ENCODE data around the gene VASH2. TPM values are rescaled to one million over a fixed set of nuclear protein-coding genes. Genes with fewer than 3 reads are reported as not detected.

The VASH2 gene
- total RNA-seq, 2 experiments from 2014 or later = 0.11 to 0.25 TPM

DNA sequence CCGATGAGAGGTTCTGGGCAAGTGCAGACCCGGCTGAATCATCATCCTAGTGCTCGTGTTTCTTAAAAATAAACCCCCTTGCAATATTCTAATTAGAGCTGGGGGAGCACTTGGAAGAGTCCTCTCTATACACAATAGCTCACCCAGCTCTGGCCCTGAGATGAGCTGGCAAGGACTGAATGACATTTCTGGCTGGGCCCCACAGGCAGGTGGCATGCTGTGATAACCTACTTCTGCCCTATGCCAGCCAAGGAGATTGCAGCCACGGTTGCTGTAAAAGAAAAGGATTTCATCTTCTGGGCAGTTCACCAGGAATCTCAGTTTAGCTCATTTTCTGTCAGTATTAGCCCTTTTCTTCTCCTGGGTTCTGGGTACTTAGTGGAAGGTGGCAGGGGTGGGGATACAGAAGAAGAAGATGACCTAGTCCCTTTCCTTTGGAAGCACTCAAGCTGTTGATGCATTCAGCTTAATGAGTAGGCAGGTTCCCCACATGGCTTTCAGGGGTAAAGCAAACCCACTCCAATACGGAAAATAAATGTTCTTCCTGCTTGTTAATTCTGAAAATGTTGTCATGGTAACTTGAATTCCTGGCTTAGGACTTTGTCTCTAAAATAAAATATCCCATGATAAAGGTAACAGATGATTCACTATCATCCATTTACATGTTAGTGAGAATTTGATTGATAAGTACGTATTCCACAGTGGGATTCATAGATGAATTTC is 32.2 kb downstream of the VASH2 start:
- ChIA-PET POLR2A (no interaction called here), CTCF (interaction anchor here (0.8 to 1.2 kb wide), 2 partner anchors 13 to 526 kb away, joined by 3 to 7 read pairs; no protein-coding TSS in a partner anchor)
- no peaks in the 10 kb centered on the region for H3K27me3 Mint-ChIP-seq
- DNase-seq (no peak), ATAC-seq (no peak)
- intact Hi-C loops (cut with micrococcal nuclease) = no loop called here
- TF ChIP-seq, protein P1, sequence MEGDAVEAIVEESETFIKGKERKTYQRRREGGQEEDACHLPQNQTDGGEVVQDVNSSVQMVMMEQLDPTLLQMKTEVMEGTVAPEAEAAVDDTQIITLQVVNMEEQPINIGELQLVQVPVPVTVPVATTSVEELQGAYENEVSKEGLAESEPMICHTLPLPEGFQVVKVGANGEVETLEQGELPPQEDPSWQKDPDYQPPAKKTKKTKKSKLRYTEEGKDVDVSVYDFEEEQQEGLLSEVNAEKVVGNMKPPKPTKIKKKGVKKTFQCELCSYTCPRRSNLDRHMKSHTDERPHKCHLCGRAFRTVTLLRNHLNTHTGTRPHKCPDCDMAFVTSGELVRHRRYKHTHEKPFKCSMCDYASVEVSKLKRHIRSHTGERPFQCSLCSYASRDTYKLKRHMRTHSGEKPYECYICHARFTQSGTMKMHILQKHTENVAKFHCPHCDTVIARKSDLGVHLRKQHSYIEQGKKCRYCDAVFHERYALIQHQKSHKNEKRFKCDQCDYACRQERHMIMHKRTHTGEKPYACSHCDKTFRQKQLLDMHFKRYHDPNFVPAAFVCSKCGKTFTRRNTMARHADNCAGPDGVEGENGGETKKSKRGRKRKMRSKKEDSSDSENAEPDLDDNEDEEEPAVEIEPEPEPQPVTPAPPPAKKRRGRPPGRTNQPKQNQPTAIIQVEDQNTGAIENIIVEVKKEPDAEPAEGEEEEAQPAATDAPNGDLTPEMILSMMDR (IDR thresholded peaks at IDR 0.05) = no peak
- no peaks in the 10 kb centered on the region for H3K36me3 Mint-ChIP-seq (ENCODE audit: low read depth)
- H3K27ac Mint-ChIP-seq = no peak overlapping the region
- no peaks in the 10 kb centered on the region for H3K9me3 Mint-ChIP-seq
- peaks cover 13% of the 10 kb centered on the region for H3K4me1 Mint-ChIP-seq (ENCODE audit: low read depth)
- H3K4me3 Mint-ChIP-seq = no peak overlapping the region

DNA sequence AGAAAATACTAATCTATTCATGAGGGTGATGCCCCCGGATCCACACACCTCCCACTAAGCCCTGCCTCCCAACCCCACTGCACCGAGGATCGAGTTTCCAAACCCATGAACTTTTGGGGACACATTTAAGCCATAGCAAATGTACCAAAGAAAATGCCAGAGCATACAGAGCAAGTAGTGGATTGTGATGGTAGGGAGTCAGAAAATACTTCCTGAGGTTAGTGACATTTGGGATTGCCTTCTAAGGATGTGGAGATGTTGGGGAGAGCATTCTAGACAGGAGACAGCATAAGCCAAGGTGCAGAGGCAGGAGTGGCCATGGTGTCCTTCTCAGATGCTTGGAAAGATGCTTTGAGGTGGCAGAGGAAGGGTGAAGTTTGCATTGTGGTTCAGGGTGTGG is 33.1 kb downstream of the VASH2 start:
- Mint-ChIP-seq H3K4me3 (no peak overlapping the region), H3K4me1 (ENCODE audit: low read depth) (peaks cover 13% of the 10 kb centered on the region), H3K27ac (no peak overlapping the region), H3K27me3 (no peaks in the 10 kb centered on the region), H3K9me3 (no peaks in the 10 kb centered on the region), H3K36me3 (ENCODE audit: low read depth) (no peaks in the 10 kb centered on the region)
- intact Hi-C loops (cut with micrococcal nuclease) = no loop called here
- ChIA-PET CTCF (interaction anchor here (1.0 to 1.2 kb wide), 2 partner anchors 14 to 16 kb away, joined by 3 read pairs; no protein-coding TSS in a partner anchor), POLR2A (no interaction called here)
- ATAC-seq (no peak), DNase-seq (no peak)
- TF ChIP-seq, protein P1 (IDR thresholded peaks at IDR 0.05) = no peak

DNA sequence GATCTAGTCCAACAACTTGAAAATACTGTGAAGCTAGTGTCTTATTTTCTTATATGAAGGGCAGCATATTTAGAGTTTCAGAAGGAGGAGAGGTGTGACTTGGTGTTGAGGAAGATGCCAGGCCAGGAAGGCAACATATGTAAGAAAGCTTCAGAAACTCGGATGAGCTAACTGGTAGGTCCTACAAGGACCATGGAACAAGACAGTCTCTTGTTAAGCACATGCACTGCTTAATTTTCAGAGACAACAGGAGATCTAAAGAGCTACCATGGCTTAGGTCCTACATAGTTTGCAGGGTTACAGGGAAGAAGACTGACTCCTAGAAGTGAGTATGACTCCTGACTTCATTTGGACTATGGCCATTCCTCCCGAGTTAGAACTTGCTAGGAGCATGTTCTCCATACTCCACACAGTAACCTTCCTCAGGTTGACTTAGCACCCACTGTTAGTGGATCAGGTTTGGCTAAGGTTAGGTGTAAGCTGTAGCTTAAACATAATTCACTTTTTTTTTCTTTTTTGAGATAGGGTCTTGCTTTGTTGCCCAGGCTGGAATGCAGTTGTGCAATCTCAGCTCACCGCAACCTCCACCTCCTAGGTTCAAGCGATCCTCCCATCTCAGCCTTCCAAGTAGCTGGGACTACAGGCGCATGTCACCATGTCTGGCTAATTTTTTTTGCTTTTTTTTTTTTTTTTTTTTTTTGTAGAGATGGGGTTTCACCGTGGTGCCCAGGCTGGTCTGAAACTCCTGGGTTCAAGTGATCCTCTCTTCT is 34.4 kb downstream of the VASH2 start:
- H3K9me3 Mint-ChIP-seq = no peaks in the 10 kb centered on the region
- no peaks in the 10 kb centered on the region for H3K36me3 Mint-ChIP-seq (ENCODE audit: low read depth)
- TF ChIP-seq, protein P1 (IDR thresholded peaks at IDR 0.05) = no peak
- H3K27me3 Mint-ChIP-seq = no peaks in the 10 kb centered on the region
- no peak overlapping the region for H3K4me3 Mint-ChIP-seq
- intact Hi-C loops (cut with micrococcal nuclease) = no loop called here
- DNase-seq (no peak), ATAC-seq (no peak)
- ChIA-PET POLR2A (interaction anchor here (0.8 kb wide), 1 partner anchor 9 kb away, joined by 3 read pairs; no protein-coding TSS in a partner anchor), CTCF (interaction anchor here (1.0 to 4.0 kb wide), 3 partner anchors 11 to 17 kb away, joined by 3 to 30 read pairs (median 3); no protein-coding TSS in a partner anchor)
- no peak overlapping the region for H3K27ac Mint-ChIP-seq
- H3K4me1 Mint-ChIP-seq (ENCODE audit: low read depth) = peaks cover 5% of the 10 kb centered on the region

DNA sequence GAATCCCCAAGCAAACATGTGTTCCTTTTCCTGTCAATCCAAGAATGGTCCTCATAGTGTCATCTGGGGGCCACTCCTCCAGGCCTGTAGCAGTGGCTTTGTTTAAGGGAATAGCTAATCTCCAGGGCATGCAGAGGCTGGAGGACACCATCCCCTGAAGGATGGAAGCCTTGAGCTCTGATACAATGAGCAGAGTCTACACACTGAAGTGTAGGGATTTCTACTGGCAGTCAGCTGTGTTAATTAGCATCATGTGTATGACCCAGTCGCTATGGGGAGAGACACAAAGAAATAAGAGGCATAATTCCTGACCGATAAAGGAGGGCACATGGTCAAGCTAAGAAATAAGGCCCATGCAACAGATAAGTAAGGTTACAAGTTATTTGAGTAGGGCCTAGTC is 36.2 kb downstream of the VASH2 start:
- ChIA-PET CTCF (interaction anchor here (0.9 to 4.0 kb wide), 3 partner anchors 9 to 509 kb away, joined by 3 to 30 read pairs (median 3); no protein-coding TSS in a partner anchor), POLR2A (interaction anchor here (0.6 kb wide), 1 partner anchor 133 kb away, joined by 3 read pairs; no protein-coding TSS in a partner anchor)
- intact Hi-C loops (cut with micrococcal nuclease) = no loop called here
- Mint-ChIP-seq H3K27ac (no peak overlapping the region), H3K4me3 (no peak overlapping the region), H3K9me3 (no peaks in the 10 kb centered on the region), H3K4me1 (ENCODE audit: low read depth) (no peaks in the 10 kb centered on the region), H3K36me3 (ENCODE audit: low read depth) (no peaks in the 10 kb centered on the region), H3K27me3 (no peaks in the 10 kb centered on the region)
- DNase-seq (no peak), ATAC-seq (no peak)
- TF ChIP-seq, protein P1 (IDR thresholded peaks at IDR 0.05) = no peak

All from activated CD8-positive, alpha-beta T cell treated with anti-CD3 and anti-CD28 coated beads for 36 hours (primary cell).